Medulla oblongata (tissue), 1 donor: ENCODE data around the gene GPR84.
"Not testable (repeated sequence)": the region's sequence is repeated elsewhere in the genome, so short reads cannot be mapped to it uniquely, and the experiment has no call there.

Experiments used
- DNase-seq: peaks from one replicate; pipeline ENCODE4 v3.0.0-alpha.2; 2015; ENCODE audit errors: extremely low spot score

The GPR84 gene

GRCh38 chr12:54356228-54356627 is 8.1 kb downstream of the GPR84 start:
- no peak for DNase-seq

GRCh38 chr12:54355104-54355815 is 9.0 kb downstream of the GPR84 start:
- DNase-seq: no peak

GRCh38 chr12:54354271-54354670 is 10.0 kb downstream of the GPR84 start:
- DNase-seq: not testable (repeated sequence)

- peak; percentile 67 for DNase-seq
These were observed 11.1 kb downstream of the GPR84 start for GRCh38 chr12:54352891-54353874.

- peak; percentile 86 for DNase-seq
These were observed 12.2 kb downstream of the GPR84 start for GRCh38 chr12:54352022-54352531.

- DNase-seq: no peak
These were observed 12.9 kb downstream of the GPR84 start for GRCh38 chr12:54351341-54351740.

- DNase-seq: no peak
These were observed 13.5 kb downstream of the GPR84 start for GRCh38 chr12:54350743-54351142.

- no peak for DNase-seq
These were observed 14.6 kb downstream of the GPR84 start for GRCh38 chr12:54349679-54350078.

GRCh38 chr12:54349036-54349435 is 15.2 kb downstream of the GPR84 start:
- no peak for DNase-seq

- no peak for DNase-seq
These were observed 22.6 kb downstream of the GPR84 start for GRCh38 chr12:54341378-54342300.

GRCh38 chr12:54340846-54341245 is 23.4 kb downstream of the GPR84 start:
- DNase-seq: no peak

GRCh38 chr12:54338698-54339296 is 25.5 kb downstream of the GPR84 start:
- no peak for DNase-seq

GRCh38 chr12:54337854-54338650 is 26.2 kb downstream of the GPR84 start:
- peak; percentile 55 for DNase-seq

- peak; percentile 71 for DNase-seq
These were observed 26.9 kb downstream of the GPR84 start for GRCh38 chr12:54337280-54337842.

GRCh38 chr12:54333420-54334034 is 30.8 kb downstream of the GPR84 start:
- DNase-seq: no peak

GRCh38 chr12:54331461-54331860 is 32.8 kb downstream of the GPR84 start:
- no peak for DNase-seq

GRCh38 chr12:54330442-54330841 is 33.8 kb downstream of the GPR84 start:
- no peak for DNase-seq

GRCh38 chr12:54329759-54330158 is 34.5 kb downstream of the GPR84 start:
- DNase-seq: no peak

GRCh38 chr12:54328595-54329337 is 35.5 kb downstream of the GPR84 start:
- DNase-seq: no peak
